Activated CD4-positive, alpha-beta T cell treated with anti-CD3 and anti-CD28 coated beads, Interleukin-2, amount 50 U/mL, for 24 hours (primary cell): ENCODE data around the gene FTHL17.

Source experiments
- DNase-seq, 2 donors: peaks; one replicate each; pipeline ENCODE4 v3.0.0-alpha.2; 2020; ENCODE audit warnings: low read depth in 1 of 2, low spot score in 1 of 2

The FTHL17 gene

GRCh38 chrX:31071725-31072124, at the start of gene FTHL17:
Gene FTHL17 (minus strand): TSS chrX:31072041. CDS start chrX:31071953, 88 bp downstream.
- no peak for DNase-seq

GRCh38 chrX:31117266-31117665, 45.4 kb upstream of the FTHL17 start:
- no peak for DNase-seq

DNA sequence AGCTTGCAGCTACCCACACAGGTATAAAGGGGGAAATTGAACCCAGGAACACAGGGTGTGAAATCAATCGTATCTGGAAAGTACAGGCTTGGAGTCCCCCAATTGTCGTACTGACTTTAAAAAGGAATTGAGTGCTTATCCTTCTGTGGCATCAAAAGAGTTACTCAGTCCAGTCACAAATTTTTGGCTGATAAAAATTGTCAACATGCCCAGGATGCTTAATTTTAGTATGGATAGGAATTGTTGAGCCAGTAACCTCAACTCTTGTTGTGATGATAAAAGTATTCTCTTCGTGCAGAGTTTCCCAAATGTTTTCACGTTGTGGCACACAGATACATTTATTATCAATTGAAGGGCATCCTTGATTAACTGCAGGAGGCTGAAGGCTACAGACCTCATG, 43.6 kb upstream of the FTHL17 start:
- no peak for DNase-seq

DNA sequence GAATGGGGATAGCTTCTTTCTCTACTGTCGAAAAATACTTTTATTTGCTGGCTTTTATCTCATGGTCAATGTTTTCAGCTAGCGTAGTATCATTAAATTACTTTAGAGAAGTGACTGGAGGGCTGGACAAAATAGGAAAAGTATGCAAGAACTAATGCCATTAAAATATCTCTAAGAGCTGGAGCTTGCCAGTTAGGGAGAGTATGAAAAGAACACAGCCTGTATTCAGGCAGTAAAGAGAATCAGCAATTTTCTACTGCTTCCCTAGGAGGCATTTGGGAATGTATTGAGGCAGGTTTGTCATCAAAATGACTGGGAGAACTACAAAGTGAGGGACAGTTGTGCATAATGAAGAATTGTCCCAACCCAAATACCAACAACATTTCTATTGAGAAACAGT, 43.0 kb upstream of the FTHL17 start:
- DNase-seq: no peak

GRCh38 chrX:31112226-31112999, 40.6 kb upstream of the FTHL17 start:
- no peak for DNase-seq

DNA sequence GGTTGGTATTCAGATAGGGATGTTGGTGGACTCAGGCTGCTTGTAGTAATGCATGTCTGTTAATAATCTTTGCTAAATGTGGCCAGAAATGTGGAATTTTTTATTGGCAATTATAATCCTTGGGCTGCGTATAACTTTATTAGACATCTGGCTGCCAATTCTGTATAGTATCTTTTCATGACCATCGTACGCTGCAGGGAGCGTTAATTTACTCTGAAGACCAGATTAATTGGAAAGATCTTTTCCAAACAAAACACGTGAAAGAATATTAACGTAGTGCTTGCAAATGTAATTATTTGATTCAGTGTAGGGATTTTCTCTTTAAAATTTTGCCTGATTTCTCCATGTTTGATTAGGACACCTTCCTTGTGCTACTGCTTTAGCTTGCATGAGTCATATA, 38.8 kb upstream of the FTHL17 start:
- DNase-seq: no peak

DNA sequence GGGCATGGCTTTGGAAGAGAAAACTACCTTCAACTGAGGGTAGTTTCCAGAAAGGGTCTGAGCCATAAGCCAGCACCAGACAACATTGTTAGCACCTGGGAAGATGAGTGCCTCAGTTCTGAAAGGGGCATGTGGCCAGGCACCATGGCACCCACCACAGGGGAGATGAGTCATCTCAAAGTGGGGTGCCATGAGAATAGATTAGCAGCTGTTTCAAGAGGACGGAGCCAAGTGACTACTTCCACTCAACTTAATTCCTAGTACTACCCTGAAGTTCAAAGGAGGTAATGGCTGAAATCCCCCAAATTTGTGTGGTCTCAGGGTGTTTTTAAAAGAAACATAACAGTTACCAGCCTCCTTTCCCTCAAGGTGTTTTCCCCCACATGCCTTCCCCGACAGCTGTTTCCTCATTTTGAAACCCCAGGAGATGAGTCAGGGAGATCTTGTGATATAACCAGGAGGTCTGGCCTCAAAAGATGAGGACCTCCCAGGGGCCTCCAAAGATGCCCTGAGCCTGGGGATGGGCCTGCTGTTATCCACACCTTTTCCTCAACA, 27.8 kb upstream of the FTHL17 start:
- peak in 1 of 2 donors; percentile 2 for DNase-seq

DNA sequence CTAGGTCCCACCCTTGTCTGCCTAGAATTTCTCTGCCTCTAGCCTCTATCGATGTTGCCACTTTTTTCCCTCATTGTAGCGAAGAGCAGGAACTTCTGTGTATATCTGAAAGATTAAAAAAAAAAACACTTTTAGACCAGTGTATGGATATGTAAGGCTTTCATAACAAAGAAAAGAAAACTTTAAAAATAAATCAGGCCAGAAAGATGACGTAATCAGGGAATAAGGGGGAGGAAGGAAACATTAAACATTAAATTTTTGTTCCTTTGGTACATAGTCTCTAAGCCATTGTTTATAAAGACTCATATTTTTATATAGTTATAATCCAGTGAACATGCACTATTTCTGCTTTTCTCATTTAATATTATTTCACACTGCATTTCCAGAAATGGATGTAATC, 26.2 kb upstream of the FTHL17 start:
- no peak for DNase-seq

DNA sequence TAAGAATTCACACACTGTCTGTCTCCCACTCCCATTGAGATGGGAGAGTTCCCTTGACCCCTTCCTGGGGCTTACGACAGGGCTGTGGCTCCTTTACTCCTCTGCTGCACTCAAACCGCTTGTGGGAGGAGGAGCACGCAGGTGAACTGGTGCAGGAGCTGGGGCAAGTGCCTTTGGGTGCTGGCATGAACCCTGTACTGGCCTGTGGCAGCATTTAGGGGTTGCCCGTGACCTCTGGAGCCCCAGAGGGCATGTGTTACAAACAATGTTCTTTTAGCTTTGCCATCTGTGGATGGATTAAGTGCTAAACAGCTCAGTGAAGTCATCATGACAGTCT, 21.8 kb upstream of the FTHL17 start:
- DNase-seq: no peak

- DNase-seq: no peak
Measured at GRCh38 chrX:31092970-31093638, 21.3 kb upstream of the FTHL17 start.

GRCh38 chrX:31092476-31092875, 20.6 kb upstream of the FTHL17 start:
- no peak for DNase-seq

- DNase-seq: no peak
Measured at GRCh38 chrX:31091819-31092218, 20.0 kb upstream of the FTHL17 start.

- no peak for DNase-seq
Measured at GRCh38 chrX:31074522-31074921, 2.7 kb upstream of the FTHL17 start.

- no peak for DNase-seq
Measured at GRCh38 chrX:31071262-31071661, 579 bp downstream of the FTHL17 start.

DNA sequence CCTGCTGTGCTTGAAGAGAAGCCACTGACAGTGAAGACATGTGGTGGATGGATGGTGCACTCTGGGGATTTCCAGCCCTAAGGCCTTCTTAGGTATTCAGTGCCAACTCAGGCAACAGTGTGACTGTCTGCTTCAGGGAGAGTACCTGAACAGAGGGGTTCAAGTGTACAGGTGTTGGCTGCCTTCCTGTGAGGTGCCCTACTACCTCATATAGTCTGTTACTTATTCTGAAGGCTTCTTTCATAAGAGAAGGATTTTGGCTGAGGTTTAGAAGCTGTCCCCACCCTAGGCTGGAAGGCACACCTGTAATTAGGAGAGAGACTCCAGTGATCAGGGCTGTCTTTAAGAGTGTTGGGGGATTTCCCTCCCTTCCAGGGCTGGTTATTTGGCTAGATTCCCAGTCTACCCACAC, 1.8 kb downstream of the FTHL17 start:
- no peak for DNase-seq

DNA sequence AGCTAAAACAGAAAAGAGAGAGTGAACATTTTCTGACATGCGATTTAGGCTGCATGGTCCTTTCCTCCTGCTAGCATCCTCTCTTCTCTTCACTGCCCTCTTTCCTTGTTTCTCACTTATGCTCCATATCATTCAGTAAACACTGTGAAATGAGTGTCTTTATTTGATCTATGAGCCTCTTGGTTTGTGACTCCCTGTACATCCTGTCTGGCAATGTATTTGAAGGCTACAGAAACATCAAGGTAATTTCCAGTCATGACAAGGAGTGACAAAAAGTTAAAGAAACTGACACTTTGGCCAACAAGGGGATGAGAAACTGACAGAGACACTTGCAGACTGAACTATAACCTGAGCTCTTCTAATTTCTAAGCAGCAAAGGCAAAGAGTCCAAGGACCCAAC, 8.7 kb downstream of the FTHL17 start:
- DNase-seq: no peak

DNA sequence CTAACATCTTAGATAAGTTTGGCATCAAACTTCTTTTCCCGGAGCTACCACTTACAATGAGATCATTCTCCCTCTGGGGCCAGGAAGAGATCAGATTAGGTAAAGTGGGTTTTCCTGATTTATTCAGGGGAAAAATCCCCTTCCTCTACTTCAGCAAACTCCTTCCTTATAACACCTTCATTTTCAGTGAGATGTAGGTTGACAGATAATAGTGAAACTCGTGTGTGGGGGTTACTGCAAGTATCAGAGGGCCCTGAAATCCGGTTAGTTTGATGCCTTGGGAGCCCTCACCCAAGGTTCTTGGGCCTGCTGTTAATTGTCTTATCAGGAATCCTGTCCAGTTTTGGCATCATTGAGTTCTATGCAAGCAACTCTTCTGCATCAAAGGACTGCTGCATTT, 10.8 kb downstream of the FTHL17 start:
- no peak for DNase-seq

GRCh38 chrX:31060016-31060415, 11.8 kb downstream of the FTHL17 start:
- DNase-seq: no peak

DNA sequence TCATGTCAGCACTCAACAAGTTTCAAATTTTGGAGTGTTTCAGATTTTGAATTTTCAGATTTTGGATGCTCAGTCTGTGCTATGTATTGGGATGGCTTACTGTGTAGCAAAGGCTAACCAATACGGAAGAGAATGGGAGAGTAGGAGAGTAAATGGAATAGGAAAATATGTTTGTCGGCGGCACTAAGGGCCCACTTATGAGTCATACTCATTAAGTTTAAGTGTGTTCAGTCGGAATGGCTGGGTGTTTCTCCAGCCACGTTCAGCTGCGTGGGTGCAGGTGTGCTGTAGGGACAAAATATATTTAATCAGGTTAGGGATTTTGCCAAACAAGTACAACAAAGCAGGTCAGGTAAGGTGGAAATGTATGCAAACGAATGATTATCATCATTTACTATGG, 13.6 kb downstream of the FTHL17 start:
- DNase-seq: no peak

DNA sequence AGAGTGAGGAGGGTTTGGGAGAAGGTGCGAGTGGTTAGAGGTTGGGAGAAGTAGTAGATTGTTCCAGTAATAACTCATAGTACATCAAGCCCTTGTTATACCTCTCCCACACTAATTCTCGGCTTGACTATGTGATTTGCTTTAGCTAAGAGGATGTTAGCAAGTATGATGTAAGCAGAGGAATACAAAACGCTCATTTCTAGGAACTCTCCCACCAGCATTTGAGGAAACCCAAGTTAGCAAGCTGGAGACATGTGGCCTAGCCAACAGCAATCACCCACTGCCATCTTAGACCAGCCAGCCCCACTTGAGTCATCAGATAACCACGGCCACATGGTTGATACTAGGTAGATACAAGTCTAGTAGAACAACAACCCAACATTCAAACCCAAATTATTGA, 14.2 kb downstream of the FTHL17 start:
- no peak for DNase-seq

DNA sequence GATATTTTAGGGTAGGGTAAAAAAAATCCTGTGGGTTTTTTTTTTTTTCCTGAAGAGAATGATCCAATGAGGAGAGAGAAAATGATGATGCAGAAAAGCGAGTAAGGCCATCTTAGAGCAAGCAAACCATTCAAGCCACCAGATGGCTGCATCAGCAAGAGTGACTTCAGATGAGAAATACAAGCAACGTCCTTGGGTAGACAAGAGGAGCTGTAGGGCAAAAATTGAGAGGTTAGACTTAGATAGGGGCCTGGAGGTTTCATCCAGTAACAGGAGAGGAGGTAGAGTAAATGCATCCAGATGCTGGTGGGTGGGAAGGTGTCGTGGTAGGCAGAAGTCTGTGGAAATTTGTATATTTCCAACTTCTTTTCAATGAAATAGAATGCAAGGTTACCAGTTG, 14.6 kb downstream of the FTHL17 start:
- no peak for DNase-seq

DNA sequence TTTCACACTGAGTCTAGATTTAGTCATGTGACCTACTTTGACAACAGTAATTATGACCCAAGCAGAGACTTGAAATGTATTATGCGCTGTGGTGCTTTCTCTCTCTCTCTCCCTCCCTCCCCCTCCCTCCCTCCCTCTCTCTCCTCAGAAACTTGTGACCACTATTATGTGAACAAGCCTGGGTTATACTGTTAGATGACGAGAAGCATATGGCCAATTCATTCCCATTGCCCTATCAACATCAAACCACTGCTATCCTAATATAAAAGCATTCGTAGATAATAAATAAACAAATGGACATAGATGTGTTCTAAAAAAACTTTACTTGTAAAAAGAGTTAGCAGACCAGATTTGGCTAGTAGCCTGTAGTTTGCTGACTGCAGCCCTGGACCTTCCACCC, 18.2 kb downstream of the FTHL17 start:
- DNase-seq: no peak

DNA sequence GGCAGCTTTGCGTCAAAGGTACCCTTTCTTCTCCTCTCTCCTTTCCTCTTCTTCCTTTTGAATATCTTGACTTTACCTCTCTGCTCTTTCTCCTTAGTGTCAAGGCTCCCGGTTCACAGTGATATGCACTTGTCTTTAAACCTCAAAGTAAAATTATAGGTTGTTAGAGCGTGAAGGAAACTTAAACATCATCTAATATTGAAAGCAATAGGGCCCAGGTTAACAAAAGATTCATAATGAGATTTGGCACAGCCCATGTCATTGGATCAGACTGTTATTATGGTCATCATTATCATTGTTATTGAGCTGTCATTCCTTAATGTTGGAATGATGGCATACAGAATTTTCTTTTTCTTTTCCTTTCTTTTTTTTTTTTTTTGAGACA, 32.5 kb downstream of the FTHL17 start:
- DNase-seq: no peak
